OCI-LY1 (cell line): ENCODE data around the gene NODAL.
A peak's percentile ranks its signal among the peaks of the same experiment; 100 is the strongest.

ENCODE experiments used
- H2AFZ ChIP-seq: fragments of 200-600 bp; sonication (generic), shearing (Covaris generic); 2 replicates; pipeline ENCODE4 v1.6.0; 2014; ENCODE audit warnings: antibody characterized with exemption, mild to moderate bottlenecking, low read length
- H3F3A ChIP-seq: fragments of 200-600 bp; sonication (generic), shearing (Covaris generic); 2 replicates; pipeline ENCODE4 v1.6.0; 2014; ENCODE audit warnings: mild to moderate bottlenecking, antibody characterized with exemption, low read length, moderate library complexity; ENCODE audit not compliant: insufficient read depth
- H3K27ac ChIP-seq: fragments of 200-600 bp; sonication (generic); 2 replicates; pipeline ENCODE4 v1.5.1; 2014; ENCODE audit warnings: low read length, mixed run types, mild to moderate bottlenecking, low read depth; ENCODE audit not compliant: poor library complexity, severe bottlenecking
- H3K27me3 ChIP-seq: fragments of 200-600 bp; sonication (generic); 2 replicates; pipeline ENCODE4 v1.6.0; 2014; ENCODE audit warnings: antibody characterized with exemption, mild to moderate bottlenecking, low read length, moderate library complexity; ENCODE audit not compliant: insufficient read depth
- H3K36me3 ChIP-seq: fragments of 200-600 bp; sonication (generic); 2 replicates; pipeline ENCODE4 v1.6.1; 2014; ENCODE audit warnings: mild to moderate bottlenecking, antibody characterized with exemption, low read length, moderate library complexity, mixed read lengths; ENCODE audit not compliant: insufficient read depth
- H3K4me1 ChIP-seq: fragments of 200-600 bp; sonication (generic); 2 replicates; pipeline ENCODE4 v1.5.1; 2014; ENCODE audit warnings: mild to moderate bottlenecking, low read length, moderate library complexity; ENCODE audit not compliant: insufficient read depth, severe bottlenecking
- H3K4me2 ChIP-seq: fragments of 200-600 bp; sonication (generic), shearing (Covaris generic); 2 replicates; pipeline ENCODE4 v1.6.1; 2014; ENCODE audit warnings: low read length
- H3K4me3 ChIP-seq: fragments of 200-600 bp; sonication (generic); 2 replicates; pipeline ENCODE4 v1.5.1; 2014; ENCODE audit warnings: low read length, low read depth, mild to moderate bottlenecking, mixed read lengths; ENCODE audit not compliant: poor library complexity, severe bottlenecking
- H3K79me2 ChIP-seq: fragments of 200-600 bp; shearing (Covaris generic); 2 replicates; pipeline ENCODE4 v1.6.1; 2016; ENCODE audit warnings: mixed run types, low read length, mixed read lengths; ENCODE audit not compliant: insufficient read depth
- H3K9ac ChIP-seq: fragments of 200-600 bp; sonication (generic), shearing (Covaris generic); 2 replicates; pipeline ENCODE4 v1.6.1; 2014; ENCODE audit warnings: mild to moderate bottlenecking, low read length, mixed read lengths
- H3K9me2 ChIP-seq: fragments of 200-600 bp; sonication (generic), shearing (Covaris generic); 2 replicates; pipeline ENCODE4 v1.6.1; 2014; ENCODE audit warnings: low read depth, mild to moderate bottlenecking, low read length, mixed read lengths
- H3K9me3 ChIP-seq: fragments of 200-600 bp; shearing (Covaris generic); 2 replicates; pipeline ENCODE4 v1.6.1; 2014; ENCODE audit warnings: low read length, mixed read lengths
- H4K20me1 ChIP-seq: fragments of 200-600 bp; sonication (generic), shearing (Covaris generic); 2 replicates; pipeline ENCODE4 v1.6.0; 2016; ENCODE audit warnings: mild to moderate bottlenecking, low read length; ENCODE audit not compliant: insufficient read depth
- CTCF ChIP-seq: fragments of 200-600 bp; sonication (generic), shearing (Covaris generic); IDR thresholded peaks from 2 replicates; pipeline ENCODE4 v1.5.1; 2017; ENCODE audit warnings: mild to moderate bottlenecking, antibody characterized with exemption, low read length, moderate library complexity, mixed read lengths
- EZH2 ChIP-seq: fragments of 200-600 bp; sonication (generic), shearing (Covaris generic); IDR thresholded peaks from 2 replicates; pipeline ENCODE4 v1.8.0; 2017; ENCODE audit warnings: borderline replicate concordance, mixed run types, mild to moderate bottlenecking, antibody characterized with exemption, low read length, moderate library complexity, mixed read lengths

The NODAL gene

GRCh38 chr10:70478191-70479164 lies 37.0 kb upstream of the NODAL start, which contains the start of gene PALD1:
TSS of gene PALD1 (plus strand) at chr10:70478767. CDS start at chr10:70525952, 47,185 bp downstream.
- peak within 1 kb of the TSS; percentile 96 for H3K27ac ChIP-seq
- peaks cover 31% of the 10 kb centered on the region for H3K36me3 ChIP-seq
- no peaks in the 10 kb centered on the region for H3K9me2 ChIP-seq
- H2AFZ ChIP-seq, result no peak within 1 kb of the TSS
- H3F3A ChIP-seq, result no peaks in the 10 kb centered on the region
- peak within 1 kb of the TSS; percentile 94 for H3K9ac ChIP-seq
- H3K4me2 ChIP-seq, result peak within 1 kb of the TSS; percentile 73
- no peaks in the 10 kb centered on the region for H3K27me3 ChIP-seq
- no peaks in the 10 kb centered on the region for H4K20me1 ChIP-seq
- H3K4me3 ChIP-seq, result peak within 1 kb of the TSS; percentile 91
- peaks cover 53% of the 10 kb centered on the region for H3K4me1 ChIP-seq
- TF ChIP-seq CTCF (no peak), EZH2 (no peak)
- H3K9me3 ChIP-seq, result no peaks in the 10 kb centered on the region
- peaks cover 28% of the 10 kb centered on the region for H3K79me2 ChIP-seq

GRCh38 chr10:70477661-70478162 lies 36.2 kb upstream of the NODAL start:
- Histone ChIP-seq H3K9ac (peak overlapping the region; percentile 94), H3K4me2 (peak overlapping the region; percentile 73), H3K4me3 (peak overlapping the region; percentile 91), H3K27me3 (no peaks in the 10 kb centered on the region), H3K9me3 (no peaks in the 10 kb centered on the region), H3K4me1 (peaks cover 47% of the 10 kb centered on the region), H3K79me2 (peaks cover 28% of the 10 kb centered on the region), H3F3A (no peaks in the 10 kb centered on the region), H2AFZ (no peak overlapping the region), H4K20me1 (no peaks in the 10 kb centered on the region), H3K27ac (peak overlapping the region; percentile 49), H3K36me3 (peaks cover 24% of the 10 kb centered on the region; the same call in 1 of the 2 replicates), H3K9me2 (no peaks in the 10 kb centered on the region)
- no peak for TF ChIP-seq CTCF
- no peak for TF ChIP-seq EZH2

- no peaks in the 10 kb centered on the region for H3K9me2 ChIP-seq
- H3K9me3 ChIP-seq, result no peaks in the 10 kb centered on the region
- no peaks in the 10 kb centered on the region for H3F3A ChIP-seq
- H3K36me3 ChIP-seq, result peaks cover 12% of the 10 kb centered on the region; the same call in 1 of the 2 replicates
- H3K27ac ChIP-seq, result no peak overlapping the region
- H3K4me1 ChIP-seq, result peaks cover 35% of the 10 kb centered on the region
- H3K9ac ChIP-seq, result no peak overlapping the region
- H3K27me3 ChIP-seq, result no peaks in the 10 kb centered on the region
- no peak overlapping the region for H2AFZ ChIP-seq
- peaks cover 17% of the 10 kb centered on the region for H3K79me2 ChIP-seq
- H3K4me2 ChIP-seq, result no peak overlapping the region
- TF ChIP-seq CTCF (no peak), EZH2 (no peak)
- H3K4me3 ChIP-seq, result no peak overlapping the region
- no peaks in the 10 kb centered on the region for H4K20me1 ChIP-seq
Observed at GRCh38 chr10:70476249-70477035, 35.0 kb upstream of the NODAL start.
